ENCODE measurements around the gene CDH23. TPM values are rescaled to one million over a fixed set of nuclear protein-coding genes. Genes with fewer than 3 reads are reported as not detected.

Gene CDH23
- total RNA-seq, 2 experiments from 2014 or later = 4.0 to 4.5 TPM

- Mint-ChIP-seq H3K36me3 (ENCODE audit: low read depth) (no peaks in the 10 kb centered on the region), H3K27me3 (no peaks in the 10 kb centered on the region), H3K4me3 (no peak overlapping the region), H3K27ac (no peak overlapping the region), H3K4me1 (peaks cover 5% of the 10 kb centered on the region), H3K9me3 (peaks cover 2% of the 10 kb centered on the region)
- ChIA-PET POLR2A (no interaction called here), CTCF (interaction anchor here (0.6 to 1.0 kb wide), 5 partner anchors 18 to 1167 kb away, joined by 3 to 4 read pairs (median 4); no protein-coding TSS in a partner anchor)
- DNase-seq = peak; percentile 41
Observed at GRCh38 chr10:71531485-71532446, 135.0 kb downstream of the CDH23 start.

- CTCF ChIA-PET = no interaction called here
- no peak for DNase-seq
- H3K9me3 Mint-ChIP-seq = peaks cover 2% of the 10 kb centered on the region
Observed at GRCh38 chr10:71532878-71533277, 136.2 kb downstream of the CDH23 start.

DNA sequence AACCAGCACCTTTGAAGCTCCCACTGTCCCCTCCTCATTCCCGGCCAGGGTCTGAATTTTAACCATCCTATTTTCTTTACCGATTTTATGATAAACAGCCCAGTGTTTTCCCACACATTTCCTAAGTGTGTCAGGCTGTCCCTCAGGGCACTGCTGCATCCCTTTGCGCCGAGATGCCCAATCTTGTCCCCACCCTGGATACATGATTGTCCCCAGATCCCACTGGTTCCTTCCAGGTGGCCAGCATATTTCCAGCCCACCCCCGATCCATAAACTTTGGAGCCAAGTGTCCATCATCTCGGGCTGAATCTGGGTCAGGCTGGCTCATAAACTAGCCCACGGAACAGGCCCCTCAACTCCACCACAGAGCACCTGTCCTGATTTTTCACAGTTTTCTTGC is 137.2 kb downstream of the CDH23 start:
- H3K27ac Mint-ChIP-seq = no peak overlapping the region
- H3K27me3 Mint-ChIP-seq = no peaks in the 10 kb centered on the region
- peaks cover 2% of the 10 kb centered on the region for H3K9me3 Mint-ChIP-seq
- no peak overlapping the region for H3K4me3 Mint-ChIP-seq
- no peaks in the 10 kb centered on the region for H3K36me3 Mint-ChIP-seq (ENCODE audit: low read depth)
- CTCF ChIA-PET = no interaction called here
- DNase-seq = no peak
- POLR2A ChIA-PET = no interaction called here
- H3K4me1 Mint-ChIP-seq = peaks cover 5% of the 10 kb centered on the region

More at GRCh38 chr10:71532878-71533277, 136.2 kb downstream of the CDH23 start:
- no peaks in the 10 kb centered on the region for H3K27me3 Mint-ChIP-seq
- no peak overlapping the region for H3K4me3 Mint-ChIP-seq
- peaks cover 5% of the 10 kb centered on the region for H3K4me1 Mint-ChIP-seq
- no peaks in the 10 kb centered on the region for H3K36me3 Mint-ChIP-seq (ENCODE audit: low read depth)
- H3K27ac Mint-ChIP-seq = no peak overlapping the region
- POLR2A ChIA-PET = no interaction called here

- DNase-seq = no peak
- Mint-ChIP-seq H3K4me3 (no peak overlapping the region), H3K4me1 (peaks cover 5% of the 10 kb centered on the region), H3K27me3 (no peaks in the 10 kb centered on the region), H3K36me3 (ENCODE audit: low read depth) (no peaks in the 10 kb centered on the region), H3K27ac (no peak overlapping the region), H3K9me3 (peaks cover 2% of the 10 kb centered on the region)
- ChIA-PET CTCF (no interaction called here), POLR2A (no interaction called here)
Observed at GRCh38 chr10:71534568-71535194, 138.0 kb downstream of the CDH23 start.

DNA sequence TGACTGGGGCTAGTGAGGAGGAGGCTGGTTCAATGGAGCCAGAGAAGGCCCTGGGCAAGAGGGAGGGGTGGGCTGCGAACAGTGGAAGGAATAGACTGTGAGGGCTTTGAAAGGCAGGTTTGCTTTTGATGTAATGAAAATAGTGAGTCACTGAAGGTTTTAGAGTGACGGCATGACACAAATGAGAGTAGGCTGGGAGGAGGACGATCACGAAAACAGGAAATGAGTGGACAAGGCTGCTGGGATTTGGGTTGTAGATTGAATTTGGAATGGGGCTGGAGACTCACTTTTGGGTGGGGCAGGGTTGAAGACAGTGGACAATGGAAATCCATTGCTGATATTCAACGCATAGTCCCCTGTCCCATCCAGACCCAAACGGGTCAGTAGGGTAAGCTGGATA is 139.6 kb downstream of the CDH23 start:
- peaks cover 5% of the 10 kb centered on the region for H3K4me1 Mint-ChIP-seq
- no peak overlapping the region for H3K4me3 Mint-ChIP-seq
- no peak for DNase-seq
- H3K27ac Mint-ChIP-seq = no peak overlapping the region
- ChIA-PET CTCF (no interaction called here), POLR2A (no interaction called here)
- H3K9me3 Mint-ChIP-seq = peaks cover 2% of the 10 kb centered on the region
- no peaks in the 10 kb centered on the region for H3K27me3 Mint-ChIP-seq
- no peaks in the 10 kb centered on the region for H3K36me3 Mint-ChIP-seq (ENCODE audit: low read depth)

- H3K27me3 Mint-ChIP-seq = no peaks in the 10 kb centered on the region
- H3K9me3 Mint-ChIP-seq = peaks cover 2% of the 10 kb centered on the region
- POLR2A ChIA-PET = no interaction called here
- no peak overlapping the region for H3K27ac Mint-ChIP-seq
- CTCF ChIA-PET = no interaction called here
- no peaks in the 10 kb centered on the region for H3K4me1 Mint-ChIP-seq
- no peak overlapping the region for H3K4me3 Mint-ChIP-seq
- H3K36me3 Mint-ChIP-seq (ENCODE audit: low read depth) = no peaks in the 10 kb centered on the region
- no peak for DNase-seq
Observed at GRCh38 chr10:71537125-71537524, 140.4 kb downstream of the CDH23 start.

DNA sequence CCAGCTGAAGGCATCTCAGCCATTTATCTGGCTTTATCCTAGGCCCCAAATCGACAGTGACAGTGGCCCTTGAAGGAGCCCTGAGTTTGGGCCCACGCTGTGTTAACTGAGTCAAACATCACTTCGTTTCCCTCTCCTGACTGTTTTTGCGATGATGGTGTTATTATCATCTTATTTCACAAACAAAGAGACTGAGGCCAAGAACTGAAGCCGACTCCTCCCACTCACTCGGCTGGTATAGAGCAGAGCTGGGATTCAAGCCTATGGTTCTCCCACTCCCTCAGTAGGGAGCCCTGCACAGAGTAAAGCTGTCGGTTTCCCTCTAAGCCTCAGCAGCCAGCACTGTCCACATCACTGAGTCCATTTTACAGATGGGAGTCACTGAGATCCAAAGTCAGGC is 141.0 kb downstream of the CDH23 start:
- peaks cover 2% of the 10 kb centered on the region for H3K9me3 Mint-ChIP-seq
- H3K36me3 Mint-ChIP-seq (ENCODE audit: low read depth) = no peaks in the 10 kb centered on the region
- no peak for DNase-seq
- H3K27me3 Mint-ChIP-seq = no peaks in the 10 kb centered on the region
- H3K4me3 Mint-ChIP-seq = no peak overlapping the region
- POLR2A ChIA-PET = no interaction called here
- CTCF ChIA-PET = no interaction called here
- no peaks in the 10 kb centered on the region for H3K4me1 Mint-ChIP-seq
- no peak overlapping the region for H3K27ac Mint-ChIP-seq

DNA sequence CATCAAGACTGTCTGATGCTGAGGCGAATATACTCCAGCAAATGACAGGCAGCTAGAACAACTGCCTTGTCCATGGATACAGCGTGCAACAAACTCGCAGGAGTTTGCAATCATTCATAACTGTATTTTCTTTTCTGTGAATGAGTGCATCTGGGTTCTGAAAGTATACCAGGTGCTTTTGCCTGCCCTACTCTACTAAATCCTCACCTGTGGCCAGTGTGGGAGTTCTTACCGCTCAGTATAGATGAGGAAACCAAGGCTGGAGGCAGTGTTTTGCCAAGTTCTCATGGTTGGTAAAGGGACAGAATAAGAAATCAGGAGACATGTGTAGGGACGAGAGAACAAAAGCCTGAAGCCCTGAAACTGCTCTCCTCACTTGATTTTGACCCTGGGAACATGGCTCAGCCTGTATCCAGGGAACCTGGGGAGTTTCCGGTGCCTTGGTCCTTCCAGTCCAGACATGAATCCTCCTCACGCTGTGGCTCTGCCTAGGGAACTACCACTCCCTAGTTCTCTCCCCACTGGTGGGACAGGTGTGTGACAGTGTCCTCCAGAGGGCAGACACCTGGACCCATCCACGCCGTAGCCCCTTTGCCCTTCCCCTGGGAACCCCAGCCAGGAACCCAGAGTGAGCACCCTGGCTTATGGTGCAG is 142.0 kb downstream of the CDH23 start:
- no peak for DNase-seq
- no peaks in the 10 kb centered on the region for H3K4me1 Mint-ChIP-seq
- no peaks in the 10 kb centered on the region for H3K27me3 Mint-ChIP-seq

GRCh38 chr10:71539442-71540118 is 142.9 kb downstream of the CDH23 start:
- ChIA-PET CTCF (no interaction called here), POLR2A (no interaction called here)
- Mint-ChIP-seq H3K9me3 (no peaks in the 10 kb centered on the region), H3K27me3 (no peaks in the 10 kb centered on the region), H3K36me3 (ENCODE audit: low read depth) (no peaks in the 10 kb centered on the region), H3K4me3 (no peak overlapping the region), H3K4me1 (no peaks in the 10 kb centered on the region), H3K27ac (no peak overlapping the region)
- no peak for DNase-seq

More for the DNA sequence above, 142.0 kb downstream of the CDH23 start:
- CTCF ChIA-PET = no interaction called here
- Mint-ChIP-seq H3K27ac (no peak overlapping the region), H3K9me3 (no peaks in the 10 kb centered on the region), H3K36me3 (ENCODE audit: low read depth) (no peaks in the 10 kb centered on the region), H3K4me3 (no peak overlapping the region)
- POLR2A ChIA-PET = no interaction called here

DNA sequence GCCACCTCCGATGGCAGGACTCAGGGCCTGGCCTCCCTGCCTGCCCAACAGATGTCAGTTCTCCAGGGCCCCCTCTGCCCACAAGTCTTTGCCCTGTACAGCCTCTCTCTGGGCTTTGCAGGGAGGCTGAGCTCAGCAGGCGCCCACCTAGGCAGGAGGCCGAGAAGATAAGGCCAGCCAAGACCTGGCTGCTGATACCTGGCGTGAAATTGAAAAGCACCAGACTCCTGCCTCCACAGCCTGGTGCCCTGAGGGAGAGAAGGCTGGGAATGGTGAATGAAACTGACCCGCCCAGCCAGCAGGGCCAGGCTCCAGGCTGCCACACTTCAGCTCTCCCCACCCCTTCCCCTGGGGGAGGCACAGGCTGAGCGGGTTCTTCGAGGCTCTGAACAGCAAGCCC is 145.8 kb downstream of the CDH23 start:
- ChIA-PET POLR2A (no interaction called here), CTCF (no interaction called here)
- H3K27me3 Mint-ChIP-seq = no peaks in the 10 kb centered on the region
- H3K27ac Mint-ChIP-seq = no peak overlapping the region
- no peaks in the 10 kb centered on the region for H3K9me3 Mint-ChIP-seq
- DNase-seq = no peak
- no peak overlapping the region for H3K4me3 Mint-ChIP-seq
- no peaks in the 10 kb centered on the region for H3K36me3 Mint-ChIP-seq (ENCODE audit: low read depth)
- no peaks in the 10 kb centered on the region for H3K4me1 Mint-ChIP-seq

DNA sequence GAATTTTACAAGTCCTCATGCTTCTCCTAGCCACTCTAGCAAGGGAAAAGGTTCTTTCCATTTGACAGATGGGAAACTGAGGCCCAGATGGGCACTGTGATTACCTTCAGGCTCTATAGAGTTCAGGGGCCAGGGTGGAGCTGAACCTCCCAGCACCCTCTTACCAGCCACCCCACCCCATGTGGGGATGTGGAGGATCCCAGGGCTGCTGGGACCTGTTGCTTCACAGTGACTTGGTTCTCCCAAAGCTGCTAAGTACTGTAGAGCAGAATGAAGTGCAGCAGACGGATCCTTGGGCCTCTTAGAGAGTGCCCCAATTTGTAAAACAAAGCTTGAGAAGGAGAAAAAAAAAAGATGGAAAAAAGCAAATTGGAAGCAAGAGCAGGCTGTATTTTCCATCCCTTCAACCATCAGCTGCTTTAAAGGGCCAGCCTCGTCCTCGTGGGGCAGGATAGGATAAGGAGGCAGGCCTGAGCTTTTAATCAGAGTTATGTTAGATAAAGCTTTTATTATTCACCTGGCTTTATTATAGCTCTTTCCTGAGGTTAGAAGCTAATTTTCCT is 147.0 kb downstream of the CDH23 start:
- POLR2A ChIA-PET = no interaction called here
- H3K4me3 Mint-ChIP-seq = no peak overlapping the region
- H3K27ac Mint-ChIP-seq = no peak overlapping the region
- DNase-seq = no peak
- no peaks in the 10 kb centered on the region for H3K36me3 Mint-ChIP-seq (ENCODE audit: low read depth)
- no peaks in the 10 kb centered on the region for H3K27me3 Mint-ChIP-seq
- H3K9me3 Mint-ChIP-seq = no peaks in the 10 kb centered on the region
- no peaks in the 10 kb centered on the region for H3K4me1 Mint-ChIP-seq
- CTCF ChIA-PET = interaction anchor here (0.7 to 1.2 kb wide), 2 partner anchors 26 to 191 kb away, joined by 3 to 5 read pairs; no protein-coding TSS in a partner anchor

- Mint-ChIP-seq H3K27me3 (no peaks in the 10 kb centered on the region), H3K36me3 (ENCODE audit: low read depth) (no peaks in the 10 kb centered on the region), H3K9me3 (no peaks in the 10 kb centered on the region), H3K27ac (no peak overlapping the region), H3K4me1 (no peaks in the 10 kb centered on the region), H3K4me3 (no peak overlapping the region)
- POLR2A ChIA-PET = no interaction called here
- CTCF ChIA-PET = no interaction called here
- no peak for DNase-seq
Observed at GRCh38 chr10:71545001-71545400, 148.3 kb downstream of the CDH23 start.

DNA sequence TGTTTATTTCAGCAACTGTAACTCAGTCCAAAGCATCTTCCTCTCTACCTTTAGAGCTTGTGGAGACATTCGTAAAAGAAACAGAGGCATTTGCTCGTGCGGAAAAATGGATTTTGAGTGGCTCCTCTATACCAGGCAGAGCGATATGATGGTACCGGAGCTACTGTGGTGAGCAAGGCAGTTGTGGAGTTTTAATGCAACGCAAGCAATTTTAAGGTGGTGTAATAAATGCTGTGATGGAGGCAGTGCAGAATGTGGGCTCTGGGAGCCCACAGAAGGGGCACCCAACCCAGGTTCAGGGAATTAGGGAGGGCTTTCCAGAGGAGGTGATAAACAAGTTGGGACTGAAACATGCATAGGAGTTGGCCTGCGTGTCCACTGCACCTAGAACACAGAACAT is 149.5 kb downstream of the CDH23 start:
- Mint-ChIP-seq H3K27ac (no peak overlapping the region), H3K4me3 (no peak overlapping the region), H3K4me1 (no peaks in the 10 kb centered on the region), H3K27me3 (no peaks in the 10 kb centered on the region), H3K9me3 (no peaks in the 10 kb centered on the region), H3K36me3 (ENCODE audit: low read depth) (no peaks in the 10 kb centered on the region)
- POLR2A ChIA-PET = no interaction called here
- CTCF ChIA-PET = no interaction called here
- no peak for DNase-seq

All from activated CD4-positive, alpha-beta T cell treated with anti-CD3 and anti-CD28 coated beads, Interleukin-2, amount 10 ng/mL, durations not matched to agents 7 days and 5 days (primary cell).